ENCODE results near the gene PPM1H. TPM values are rescaled to one million over a fixed set of nuclear protein-coding genes. Genes with fewer than 3 reads are reported as not detected.
A peak's percentile ranks its signal among the peaks of the same experiment; 100 is the strongest.

The PPM1H gene
- total and polyA plus RNA-seq, 10 of the 15 experiments (the other 5 are each of a cell fraction or from before 2014, with no cell fraction given) = 0.11 to 0.83 (median 0.49) TPM

DNA sequence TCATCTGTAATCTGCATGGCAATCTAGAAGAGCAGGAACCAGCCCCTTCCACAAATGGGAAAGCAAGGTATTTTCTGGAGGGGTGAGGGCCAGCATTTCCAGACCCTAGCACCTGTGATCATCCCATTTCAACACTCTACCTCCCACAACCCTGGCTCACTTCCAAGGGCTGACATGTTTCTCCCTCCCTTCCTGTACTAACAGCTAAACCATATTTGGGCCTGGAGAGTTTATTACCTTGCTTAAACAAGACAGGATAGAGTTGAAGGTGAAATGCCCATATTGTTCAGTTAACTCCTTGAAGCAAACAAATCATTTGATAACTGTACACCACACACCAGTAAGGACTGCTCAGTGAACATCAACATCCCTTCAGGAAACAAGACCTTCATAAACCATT, 158.4 kb downstream of the PPM1H start:
- no peak for DNase-seq (ENCODE audit: low read depth, low spot score)
- Histone ChIP-seq H3K79me2 (ENCODE audit: control insufficient read depth, insufficient read depth, low read length) (no peaks in the 10 kb centered on the region), H3K36me3 (ENCODE audit: control insufficient read depth in 2 of 2, insufficient read depth in 2 of 2, low read length in 1 of 2) (no peaks in the 10 kb centered on the region), H3K9me3 (replicated peaks; ENCODE audit: control insufficient read depth, insufficient read depth, low read length) (no peaks in the 10 kb centered on the region), H4K20me1 (ENCODE audit: control insufficient read depth, insufficient read depth) (no peaks in the 10 kb centered on the region), H2AFZ (ENCODE audit: control insufficient read depth, low read depth, low read length) (no peak overlapping the region), H3K9ac (ENCODE audit: control insufficient read depth, insufficient read depth, low read length) (no peak overlapping the region), H3K4me1 (ENCODE audit: control insufficient read depth, insufficient read depth, low read length) (no peaks in the 10 kb centered on the region), H3K4me3 (no peak overlapping the region), H3K27me3 (replicated peaks in 1 of 2; ENCODE audit: control insufficient read depth in 2 of 2, insufficient read depth in 2 of 2, low read length in 1 of 2) (no peaks in the 10 kb centered on the region), H3K27ac (ENCODE audit: control insufficient read depth, insufficient read depth) (no peak overlapping the region), H3K4me2 (ENCODE audit: control insufficient read depth, insufficient read depth) (no peak overlapping the region)
- SMC1A ChIA-PET (ENCODE audit: uncharacterized antibody, unreplicated experiment) = no interaction called here
- BruUV-seq (replicated peaks) = no TSS peak
- intact Hi-C loops (cut with micrococcal nuclease; ENCODE audit: unreplicated experiment) = no loop called here
- peak; percentile 18 for FAIRE-seq
- TF ChIP-seq MEF2B (IDR thresholded peaks at IDR 0.05; ENCODE audit: partially characterized antibody, poor library complexity, severe bottlenecking) = no peak
- no peak for TF ChIP-seq ZNF687 (IDR thresholded peaks at IDR 0.05)
- no peak for TF ChIP-seq E4F1 (IDR thresholded peaks at IDR 0.05; ENCODE audit: borderline replicate concordance, partially characterized antibody)
- TF ChIP-seq RELA (IDR thresholded peaks at IDR 0.05; ENCODE audit: borderline replicate concordance, partially characterized antibody) = no peak
- TF ChIP-seq NFYB (IDR thresholded peaks at IDR 0.05; ENCODE audit: insufficient read depth, low read depth, low read length) = no peak
- no peak for TF ChIP-seq ATF7 (IDR thresholded peaks at IDR 0.05; ENCODE audit: low read depth)
- TF ChIP-seq EZH2 (IDR thresholded peaks at IDR 0.05; ENCODE audit: borderline replicate concordance, control insufficient read depth, low read depth, low read length) = no peak
- POLR2A ChIA-PET = no interaction called here
- in situ Hi-C loops (cut with MboI) = no loop called here
- no peak for ATAC-seq
- RAD21 ChIA-PET (ENCODE audit: unreplicated experiment) = no interaction called here
- CTCF ChIA-PET = no interaction called here

Measured in GM12878 (cell line).